Activated CD8-positive, alpha-beta T cell treated with anti-CD3 and anti-CD28 coated beads for 36 hours (primary cell): ENCODE measurements around the gene SORT1. TPM values are rescaled to one million over a fixed set of nuclear protein-coding genes. Genes with fewer than 3 reads are reported as not detected.

ENCODE experiments used
- ATAC-seq: fragments of 200-7000 bp; cut with Tn5 transposase; one replicate; pipeline ENCODE4 v1.10.0; 2021; ENCODE audit warnings: mild to moderate bottlenecking, moderate library complexity
- CTCF ChIA-PET: fragments of 350-600 bp; sonication (Branson Sonifier 250); formaldehyde crosslinking; loops from one replicate; lab custom pipeline; 2021; ENCODE audit warnings: antibody characterized with exemption; lab: Charles Lee
- POLR2A ChIA-PET: fragments of 350-600 bp; sonication (Branson Sonifier 250); formaldehyde crosslinking; loops from one replicate; lab custom pipeline; 2021; ENCODE audit warnings: antibody characterized with exemption; lab: Charles Lee
- DNase-seq: peaks from one replicate; pipeline ENCODE4 v3.0.0-alpha.2; 2020
- H3K27ac Mint-ChIP-seq: one replicate; pipeline ENCODE4 v1.8.0; 2021; ENCODE audit warnings: mild to moderate bottlenecking, mixed read lengths
- H3K27me3 Mint-ChIP-seq: one replicate; pipeline ENCODE4 v1.8.0; 2021; ENCODE audit warnings: mixed read lengths
- H3K36me3 Mint-ChIP-seq: one replicate; pipeline ENCODE4 v1.8.0; 2021; ENCODE audit warnings: low read depth, mixed read lengths
- H3K4me1 Mint-ChIP-seq: one replicate; pipeline ENCODE4 v1.8.0; 2021; ENCODE audit warnings: low read depth, mixed read lengths
- H3K4me3 Mint-ChIP-seq: one replicate; pipeline ENCODE4 v1.8.0; 2021; ENCODE audit warnings: mild to moderate bottlenecking, moderate library complexity, mixed read lengths
- H3K9me3 Mint-ChIP-seq: one replicate; pipeline ENCODE4 v1.8.0; 2021; ENCODE audit warnings: mixed read lengths
- CTCF ChIP-seq: fragments of 200-600 bp; IDR thresholded peaks from one replicate; pipeline ENCODE4 v1.8.0; 2022; ENCODE audit warnings: antibody characterized with exemption, mild to moderate bottlenecking
- intact Hi-C: fragments of 100-400 bp; cut with micrococcal nuclease; formaldehyde crosslinking; loops from one replicate; pipeline ENCODE4 v1.10.0; 2022
- total RNA-seq, 2 experiments: library from RNA; stranded (reverse); gene quantifications; one replicate each; pipeline ENCODE4 v1.2.3, GENCODE V29; 2021

SORT1 gene
- total RNA-seq, 2 experiments from 2014 or later: 2.5 to 3.2 TPM

- Mint-ChIP-seq H3K9me3 (no peaks in the 10 kb centered on the region), H3K4me3 (no peak overlapping the region), H3K36me3 (no peaks in the 10 kb centered on the region), H3K27ac (no peak overlapping the region), H3K4me1 (peaks cover 4% of the 10 kb centered on the region), H3K27me3 (no peaks in the 10 kb centered on the region)
- DNase-seq: no peak
- POLR2A ChIA-PET: interaction anchor here (0.8 kb wide), 1 partner anchor 31 kb away, joined by 3 read pairs; no protein-coding TSS in a partner anchor
- CTCF ChIA-PET: interaction anchor here (1.1 to 1.2 kb wide), 3 partner anchors 21 to 273 kb away, joined by 3 read pairs; no protein-coding TSS in a partner anchor
- ATAC-seq: no peak
- TF ChIP-seq CTCF: no peak
- intact Hi-C loops: loop anchor here (5.0 kb wide), 3 partner anchors 53 to 272 kb away; partner anchors contain the start of gene SORT1
Observed at GRCh38 chr1:109259674-109260557, 137.8 kb downstream of the SORT1 start.

Other genes starting within 250 kb of the SORT1 start
- gene SARS1, start 184.0 kb downstream of the SORT1 start, total RNA-seq: 100 to 1,000 TPM; 226 to 228 TPM
- gene CELSR2, start 148.4 kb downstream of the SORT1 start, total RNA-seq: 1 to 10 TPM; 2.7 to 3.1 TPM
- gene PSRC1, start 114.8 kb downstream of the SORT1 start, total RNA-seq: 10 to 100 TPM; 12.9 to 14.0 TPM
- gene MYBPHL, start 90.9 kb downstream of the SORT1 start, total RNA-seq: not detected
- 100 to 1,000 TPM; 192 to 210 TPM for gene PSMA5, start 28.5 kb upstream of the SORT1 start, total RNA-seq
- gene SYPL2, start 68.6 kb upstream of the SORT1 start, total RNA-seq: not detected
- gene ATXN7L2, start 86.0 kb upstream of the SORT1 start, total RNA-seq: 10 to 100 TPM; 11.2 to 13.7 TPM
- 1 to 10 TPM; 7.0 to 9.5 TPM for gene CYB561D1, start 96.2 kb upstream of the SORT1 start, total RNA-seq
- 1 to 10 TPM; 1.3 to 1.7 TPM for gene AMIGO1, start 111.8 kb upstream of the SORT1 start, total RNA-seq
- under 1 TPM in 1 of 2 experiments, not detected in 1; 0.22 TPM for gene GPR61, start 142.0 kb upstream of the SORT1 start, total RNA-seq
- gene GNAI3, start 150.7 kb upstream of the SORT1 start, total RNA-seq: 1 to 10 TPM; 7.5 to 7.7 TPM
- gene GNAT2, start 221.7 kb upstream of the SORT1 start, total RNA-seq: under 1 TPM; 0.81 to 0.88 TPM
- gene AMPD2, start 221.9 kb upstream of the SORT1 start, total RNA-seq: 100 to 1,000 TPM; 107 to 119 TPM